GM12878 (cell line): Measurements from ENCODE around the gene TCERG1. TPM values are rescaled to one million over a fixed set of nuclear protein-coding genes. Genes with fewer than 3 reads are reported as not detected.

Source experiments
- CBX5 ChIP-seq: sonication (generic); IDR thresholded peaks from 2 replicates; pipeline ENCODE4 v1.6.1; 2016; ENCODE audit warnings: low read depth, moderate library complexity, mild to moderate bottlenecking, inconsistent platforms
- SREBF1 ChIP-seq: IDR thresholded peaks from 2 replicates; pipeline ENCODE4 v1.6.1; 2012; ENCODE audit warnings: mild to moderate bottlenecking, low read length
- polyA plus RNA-seq, 11 experiments: library from polyadenylated mRNA; depleted of rRNA in 4 of 11; unstranded in 6 of 11; stranded (reverse) in 5 of 11; fragments of >200 nt; fragmentation: Nextera tagmentation in 4 of 11; fragmentation: Illumina TruSeq in 1 of 11; extraction: Ambion mirVana in 4 of 11; extraction: Trizol in 1 of 11; gene quantifications; 1 replicate in 1 of 11; 2 replicates in 10 of 11; pipeline versions ENCODE4 v1.2.1 to v1.2.3, GENCODE V29; 2011 to 2016; ENCODE audit warnings: inconsistent platforms in 2 of 11, missing spikeins in 2 of 11, low read depth in 1 of 11
- total RNA-seq, 4 experiments: library from RNA; depleted of rRNA in 3 of 4; stranded (reverse); fragments of >200 nt in 3 of 4; fragmentation: Illumina TruSeq in 1 of 4; extraction: Trizol in 1 of 4; gene quantifications; 2 replicates each; pipeline versions ENCODE4 v1.2.1 to v1.2.3, GENCODE V29; 2013 to 2021
- TF ChIP-seq, protein P1 (sequence below): fragments of 450-650 bp; formaldehyde crosslinking; IDR thresholded peaks from 2 replicates; pipeline ENCODE4 v1.4.0; 2020; ENCODE audit warnings: mild to moderate bottlenecking, moderate library complexity
- TF ChIP-seq, protein P2 (sequence below): IDR thresholded peaks from 2 replicates; pipeline ENCODE4 v1.6.1; 2012; ENCODE audit warnings: low read depth, low read length, improper control_type of control experiment
- TF ChIP-seq, protein P3 (sequence below): fragments of 450-650 bp; IDR thresholded peaks from 2 replicates; pipeline ENCODE4 v1.6.1; 2017; ENCODE audit warnings: borderline replicate concordance
- TF ChIP-seq, protein P4 (sequence below): fragments of 450-650 bp; IDR thresholded peaks from 2 replicates; pipeline ENCODE4 v1.6.1; 2014; ENCODE audit warnings: mild to moderate bottlenecking
- TF ChIP-seq, protein P5 (sequence below): fragments of 450-650 bp; IDR thresholded peaks from 2 replicates; pipeline ENCODE4 v1.6.1; 2017; ENCODE audit warnings: mild to moderate bottlenecking

TCERG1 gene
- total and polyA plus RNA-seq, 10 of the 15 experiments (the other 5 are each of a cell fraction or from before 2014, with no cell fraction given): 51.5 to 131 (median 91.6) TPM

DNA sequence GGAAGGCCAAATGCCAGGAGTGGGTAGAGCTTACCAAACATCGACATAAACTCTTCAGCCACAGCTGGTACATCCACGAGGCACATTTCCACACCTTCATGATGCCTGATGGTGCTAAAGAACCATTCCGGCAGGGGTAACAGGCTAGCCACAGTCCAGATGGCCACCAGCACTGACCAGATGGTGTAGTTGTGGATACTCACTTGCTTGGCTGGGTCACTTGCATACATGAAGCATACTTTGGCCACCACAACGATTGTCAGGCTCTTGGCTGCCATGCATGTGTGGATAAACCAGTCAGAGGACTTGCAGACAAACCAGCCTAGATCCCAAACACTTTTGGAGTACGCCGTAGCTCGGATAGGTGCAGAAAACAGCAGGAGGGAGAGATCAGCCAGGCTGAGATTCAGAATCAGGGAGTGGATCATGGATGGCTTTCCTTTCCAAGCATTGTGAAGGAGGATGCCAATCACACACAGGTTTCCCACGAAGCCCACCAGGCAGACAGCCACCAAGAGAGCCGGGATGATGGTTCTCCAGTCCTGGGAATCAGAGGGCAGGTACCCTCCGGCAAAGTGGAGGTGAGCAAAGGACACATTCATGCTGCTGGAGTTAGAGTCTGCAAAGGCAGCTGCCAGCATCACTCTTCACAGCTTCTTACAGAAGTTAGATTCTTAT lies 68.5 kb downstream of the TCERG1 start (continued):
- TF ChIP-seq, protein P1, sequence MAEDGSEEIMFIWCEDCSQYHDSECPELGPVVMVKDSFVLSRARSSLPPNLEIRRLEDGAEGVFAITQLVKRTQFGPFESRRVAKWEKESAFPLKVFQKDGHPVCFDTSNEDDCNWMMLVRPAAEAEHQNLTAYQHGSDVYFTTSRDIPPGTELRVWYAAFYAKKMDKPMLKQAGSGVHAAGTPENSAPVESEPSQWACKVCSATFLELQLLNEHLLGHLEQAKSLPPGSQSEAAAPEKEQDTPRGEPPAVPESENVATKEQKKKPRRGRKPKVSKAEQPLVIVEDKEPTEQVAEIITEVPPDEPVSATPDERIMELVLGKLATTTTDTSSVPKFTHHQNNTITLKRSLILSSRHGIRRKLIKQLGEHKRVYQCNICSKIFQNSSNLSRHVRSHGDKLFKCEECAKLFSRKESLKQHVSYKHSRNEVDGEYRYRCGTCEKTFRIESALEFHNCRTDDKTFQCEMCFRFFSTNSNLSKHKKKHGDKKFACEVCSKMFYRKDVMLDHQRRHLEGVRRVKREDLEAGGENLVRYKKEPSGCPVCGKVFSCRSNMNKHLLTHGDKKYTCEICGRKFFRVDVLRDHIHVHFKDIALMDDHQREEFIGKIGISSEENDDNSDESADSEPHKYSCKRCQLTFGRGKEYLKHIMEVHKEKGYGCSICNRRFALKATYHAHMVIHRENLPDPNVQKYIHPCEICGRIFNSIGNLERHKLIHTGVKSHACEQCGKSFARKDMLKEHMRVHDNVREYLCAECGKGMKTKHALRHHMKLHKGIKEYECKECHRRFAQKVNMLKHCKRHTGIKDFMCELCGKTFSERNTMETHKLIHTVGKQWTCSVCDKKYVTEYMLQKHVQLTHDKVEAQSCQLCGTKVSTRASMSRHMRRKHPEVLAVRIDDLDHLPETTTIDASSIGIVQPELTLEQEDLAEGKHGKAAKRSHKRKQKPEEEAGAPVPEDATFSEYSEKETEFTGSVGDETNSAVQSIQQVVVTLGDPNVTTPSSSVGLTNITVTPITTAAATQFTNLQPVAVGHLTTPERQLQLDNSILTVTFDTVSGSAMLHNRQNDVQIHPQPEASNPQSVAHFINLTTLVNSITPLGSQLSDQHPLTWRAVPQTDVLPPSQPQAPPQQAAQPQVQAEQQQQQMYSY (CRISPR knock-in tag): no peak
- TF ChIP-seq, protein P2, sequence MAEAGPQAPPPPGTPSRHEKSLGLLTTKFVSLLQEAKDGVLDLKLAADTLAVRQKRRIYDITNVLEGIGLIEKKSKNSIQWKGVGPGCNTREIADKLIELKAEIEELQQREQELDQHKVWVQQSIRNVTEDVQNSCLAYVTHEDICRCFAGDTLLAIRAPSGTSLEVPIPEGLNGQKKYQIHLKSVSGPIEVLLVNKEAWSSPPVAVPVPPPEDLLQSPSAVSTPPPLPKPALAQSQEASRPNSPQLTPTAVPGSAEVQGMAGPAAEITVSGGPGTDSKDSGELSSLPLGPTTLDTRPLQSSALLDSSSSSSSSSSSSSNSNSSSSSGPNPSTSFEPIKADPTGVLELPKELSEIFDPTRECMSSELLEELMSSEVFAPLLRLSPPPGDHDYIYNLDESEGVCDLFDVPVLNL: no peak
- TF ChIP-seq, protein P3, sequence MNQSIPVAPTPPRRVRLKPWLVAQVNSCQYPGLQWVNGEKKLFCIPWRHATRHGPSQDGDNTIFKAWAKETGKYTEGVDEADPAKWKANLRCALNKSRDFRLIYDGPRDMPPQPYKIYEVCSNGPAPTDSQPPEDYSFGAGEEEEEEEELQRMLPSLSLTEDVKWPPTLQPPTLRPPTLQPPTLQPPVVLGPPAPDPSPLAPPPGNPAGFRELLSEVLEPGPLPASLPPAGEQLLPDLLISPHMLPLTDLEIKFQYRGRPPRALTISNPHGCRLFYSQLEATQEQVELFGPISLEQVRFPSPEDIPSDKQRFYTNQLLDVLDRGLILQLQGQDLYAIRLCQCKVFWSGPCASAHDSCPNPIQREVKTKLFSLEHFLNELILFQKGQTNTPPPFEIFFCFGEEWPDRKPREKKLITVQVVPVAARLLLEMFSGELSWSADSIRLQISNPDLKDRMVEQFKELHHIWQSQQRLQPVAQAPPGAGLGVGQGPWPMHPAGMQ: no peak
- TF ChIP-seq, protein P4, sequence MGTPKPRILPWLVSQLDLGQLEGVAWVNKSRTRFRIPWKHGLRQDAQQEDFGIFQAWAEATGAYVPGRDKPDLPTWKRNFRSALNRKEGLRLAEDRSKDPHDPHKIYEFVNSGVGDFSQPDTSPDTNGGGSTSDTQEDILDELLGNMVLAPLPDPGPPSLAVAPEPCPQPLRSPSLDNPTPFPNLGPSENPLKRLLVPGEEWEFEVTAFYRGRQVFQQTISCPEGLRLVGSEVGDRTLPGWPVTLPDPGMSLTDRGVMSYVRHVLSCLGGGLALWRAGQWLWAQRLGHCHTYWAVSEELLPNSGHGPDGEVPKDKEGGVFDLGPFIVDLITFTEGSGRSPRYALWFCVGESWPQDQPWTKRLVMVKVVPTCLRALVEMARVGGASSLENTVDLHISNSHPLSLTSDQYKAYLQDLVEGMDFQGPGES: no peak
- no peak for TF ChIP-seq SREBF1
- TF ChIP-seq, protein P5, sequence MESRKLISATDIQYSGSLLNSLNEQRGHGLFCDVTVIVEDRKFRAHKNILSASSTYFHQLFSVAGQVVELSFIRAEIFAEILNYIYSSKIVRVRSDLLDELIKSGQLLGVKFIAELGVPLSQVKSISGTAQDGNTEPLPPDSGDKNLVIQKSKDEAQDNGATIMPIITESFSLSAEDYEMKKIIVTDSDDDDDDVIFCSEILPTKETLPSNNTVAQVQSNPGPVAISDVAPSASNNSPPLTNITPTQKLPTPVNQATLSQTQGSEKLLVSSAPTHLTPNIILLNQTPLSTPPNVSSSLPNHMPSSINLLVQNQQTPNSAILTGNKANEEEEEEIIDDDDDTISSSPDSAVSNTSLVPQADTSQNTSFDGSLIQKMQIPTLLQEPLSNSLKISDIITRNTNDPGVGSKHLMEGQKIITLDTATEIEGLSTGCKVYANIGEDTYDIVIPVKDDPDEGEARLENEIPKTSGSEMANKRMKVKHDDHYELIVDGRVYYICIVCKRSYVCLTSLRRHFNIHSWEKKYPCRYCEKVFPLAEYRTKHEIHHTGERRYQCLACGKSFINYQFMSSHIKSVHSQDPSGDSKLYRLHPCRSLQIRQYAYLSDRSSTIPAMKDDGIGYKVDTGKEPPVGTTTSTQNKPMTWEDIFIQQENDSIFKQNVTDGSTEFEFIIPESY: no peak
- TF ChIP-seq CBX5: no peak
